Measurements from ENCODE around the gene RIPK4.

The RIPK4 gene

GRCh38 chr21:41759214-41759840 is 7.5 kb downstream of the RIPK4 start:
- Mint-ChIP-seq H3K9me3 (no peaks in the 10 kb centered on the region), H3K36me3 (ENCODE audit: low read depth) (no peaks in the 10 kb centered on the region), H3K27me3 (peaks cover 43% of the 10 kb centered on the region), H3K4me1 (peaks cover 5% of the 10 kb centered on the region), H3K4me3 (no peak overlapping the region), H3K27ac (no peak overlapping the region)
- DNase-seq (no peak), ATAC-seq (no peak)

- no peak for ATAC-seq
- DNase-seq = no peak
- Mint-ChIP-seq H3K4me1 (peaks cover 5% of the 10 kb centered on the region), H3K4me3 (no peak overlapping the region), H3K27ac (no peak overlapping the region), H3K27me3 (peaks cover 38% of the 10 kb centered on the region), H3K9me3 (no peaks in the 10 kb centered on the region), H3K36me3 (ENCODE audit: low read depth) (no peaks in the 10 kb centered on the region)
Measured at GRCh38 chr21:41758550-41758949, 8.3 kb downstream of the RIPK4 start.

- Mint-ChIP-seq H3K27ac (no peak overlapping the region), H3K27me3 (peaks cover 15% of the 10 kb centered on the region), H3K4me3 (no peak overlapping the region), H3K9me3 (no peaks in the 10 kb centered on the region), H3K36me3 (ENCODE audit: low read depth) (no peaks in the 10 kb centered on the region), H3K4me1 (no peaks in the 10 kb centered on the region)
- no peak for ATAC-seq
- DNase-seq = no peak
Measured at GRCh38 chr21:41755934-41756773, 10.7 kb downstream of the RIPK4 start.

GRCh38 chr21:41755258-41755933 is 11.5 kb downstream of the RIPK4 start:
- Mint-ChIP-seq H3K9me3 (no peaks in the 10 kb centered on the region), H3K36me3 (ENCODE audit: low read depth) (no peaks in the 10 kb centered on the region), H3K4me1 (no peaks in the 10 kb centered on the region), H3K27ac (no peak overlapping the region), H3K27me3 (peaks cover 8% of the 10 kb centered on the region), H3K4me3 (no peak overlapping the region)
- no peak for ATAC-seq
- DNase-seq = no peak

GRCh38 chr21:41754479-41754891 is 12.4 kb downstream of the RIPK4 start:
- no peak for DNase-seq
- ATAC-seq = no peak
- H3K36me3 Mint-ChIP-seq (ENCODE audit: low read depth) = no peaks in the 10 kb centered on the region
- no peaks in the 10 kb centered on the region for H3K27me3 Mint-ChIP-seq
- no peaks in the 10 kb centered on the region for H3K4me1 Mint-ChIP-seq
- H3K4me3 Mint-ChIP-seq = no peak overlapping the region
- no peak overlapping the region for H3K27ac Mint-ChIP-seq
- no peaks in the 10 kb centered on the region for H3K9me3 Mint-ChIP-seq

GRCh38 chr21:41753006-41753898 is 13.6 kb downstream of the RIPK4 start:
- H3K4me1 Mint-ChIP-seq = no peaks in the 10 kb centered on the region
- no peaks in the 10 kb centered on the region for H3K36me3 Mint-ChIP-seq (ENCODE audit: low read depth)
- DNase-seq (no peak), ATAC-seq (no peak)
- no peaks in the 10 kb centered on the region for H3K27me3 Mint-ChIP-seq
- no peak overlapping the region for H3K27ac Mint-ChIP-seq
- H3K4me3 Mint-ChIP-seq = no peak overlapping the region
- H3K9me3 Mint-ChIP-seq = no peaks in the 10 kb centered on the region

GRCh38 chr21:41752231-41752681 is 14.6 kb downstream of the RIPK4 start:
- H3K27ac Mint-ChIP-seq = no peak overlapping the region
- H3K9me3 Mint-ChIP-seq = no peaks in the 10 kb centered on the region
- H3K4me1 Mint-ChIP-seq = no peaks in the 10 kb centered on the region
- DNase-seq (no peak), ATAC-seq (no peak)
- H3K27me3 Mint-ChIP-seq = no peaks in the 10 kb centered on the region
- no peaks in the 10 kb centered on the region for H3K36me3 Mint-ChIP-seq (ENCODE audit: low read depth)
- H3K4me3 Mint-ChIP-seq = no peak overlapping the region

- Mint-ChIP-seq H3K4me3 (no peak overlapping the region), H3K36me3 (ENCODE audit: low read depth) (no peaks in the 10 kb centered on the region), H3K9me3 (no peaks in the 10 kb centered on the region), H3K27ac (no peak overlapping the region), H3K4me1 (no peaks in the 10 kb centered on the region), H3K27me3 (peaks cover 2% of the 10 kb centered on the region)
- ATAC-seq (no peak), DNase-seq (no peak)
Measured at GRCh38 chr21:41751611-41752011, 15.2 kb downstream of the RIPK4 start.

GRCh38 chr21:41750532-41751151 is 16.2 kb downstream of the RIPK4 start:
- H3K4me1 Mint-ChIP-seq = no peaks in the 10 kb centered on the region
- no peaks in the 10 kb centered on the region for H3K36me3 Mint-ChIP-seq (ENCODE audit: low read depth)
- H3K27me3 Mint-ChIP-seq = peaks cover 2% of the 10 kb centered on the region
- no peaks in the 10 kb centered on the region for H3K9me3 Mint-ChIP-seq
- no peak overlapping the region for H3K4me3 Mint-ChIP-seq
- no peak overlapping the region for H3K27ac Mint-ChIP-seq
- DNase-seq = no peak
- ATAC-seq = no peak

GRCh38 chr21:41750051-41750450 is 16.8 kb downstream of the RIPK4 start:
- Mint-ChIP-seq H3K27me3 (peaks cover 2% of the 10 kb centered on the region), H3K9me3 (no peaks in the 10 kb centered on the region), H3K27ac (no peak overlapping the region), H3K4me3 (no peak overlapping the region), H3K4me1 (no peaks in the 10 kb centered on the region), H3K36me3 (ENCODE audit: low read depth) (no peaks in the 10 kb centered on the region)
- ATAC-seq (no peak), DNase-seq (no peak)

- no peaks in the 10 kb centered on the region for H3K4me1 Mint-ChIP-seq
Measured at GRCh38 chr21:41749286-41749685, 17.6 kb downstream of the RIPK4 start.

GRCh38 chr21:41747943-41748738 is 18.7 kb downstream of the RIPK4 start:
- Mint-ChIP-seq H3K9me3 (no peaks in the 10 kb centered on the region), H3K27ac (no peak overlapping the region), H3K4me1 (no peaks in the 10 kb centered on the region), H3K36me3 (ENCODE audit: low read depth) (no peaks in the 10 kb centered on the region), H3K4me3 (no peak overlapping the region), H3K27me3 (peaks cover 2% of the 10 kb centered on the region)
- no peak for ATAC-seq
- no peak for DNase-seq

More at GRCh38 chr21:41749286-41749685, 17.6 kb downstream of the RIPK4 start:
- Mint-ChIP-seq H3K36me3 (ENCODE audit: low read depth) (no peaks in the 10 kb centered on the region), H3K4me3 (no peak overlapping the region), H3K27ac (no peak overlapping the region), H3K9me3 (no peaks in the 10 kb centered on the region), H3K27me3 (peaks cover 2% of the 10 kb centered on the region)
- ATAC-seq (no peak), DNase-seq (no peak)

GRCh38 chr21:41746744-41747006 is 20.2 kb downstream of the RIPK4 start:
- ATAC-seq (no peak), DNase-seq (no peak)
- Mint-ChIP-seq H3K4me3 (no peak overlapping the region), H3K36me3 (ENCODE audit: low read depth) (no peaks in the 10 kb centered on the region), H3K9me3 (no peaks in the 10 kb centered on the region), H3K27me3 (peaks cover 2% of the 10 kb centered on the region), H3K4me1 (no peaks in the 10 kb centered on the region), H3K27ac (no peak overlapping the region)
